Stimulated activated CD8-positive, alpha-beta memory T cell treated with anti-CD3 and anti-CD28 coated beads, Interleukin-12 subunit alpha, Interleukin-12 subunit beta, amount 100 ng/mL, for 24 hours (primary cell): ENCODE results near the gene EHMT1.

Experiments used
- DNase-seq: peaks from one replicate; pipeline ENCODE4 v3.0.0-alpha.2; 2020; ENCODE audit errors: extremely low read depth

EHMT1 gene

GRCh38 chr9:137646341-137646740 lies 27.5 kb downstream of the EHMT1 start:
- no peak for DNase-seq

GRCh38 chr9:137647096-137647714 lies 28.4 kb downstream of the EHMT1 start:
- no peak for DNase-seq

- DNase-seq, result no peak
Observed at GRCh38 chr9:137648396-137648795, 29.6 kb downstream of the EHMT1 start.

- no peak for DNase-seq
Observed at GRCh38 chr9:137649553-137649952, 30.7 kb downstream of the EHMT1 start.

GRCh38 chr9:137650259-137650658 lies 31.5 kb downstream of the EHMT1 start:
- DNase-seq, result no peak

- no peak for DNase-seq
Observed at GRCh38 chr9:137650779-137651178, 32.0 kb downstream of the EHMT1 start.

GRCh38 chr9:137656416-137656815 lies 37.6 kb downstream of the EHMT1 start:
- no peak for DNase-seq

GRCh38 chr9:137657606-137658005 lies 38.8 kb downstream of the EHMT1 start:
- no peak for DNase-seq

GRCh38 chr9:137658781-137659180 lies 40.0 kb downstream of the EHMT1 start:
- DNase-seq, result no peak

- DNase-seq, result no peak
Observed at GRCh38 chr9:137660144-137660543, 41.3 kb downstream of the EHMT1 start.

- DNase-seq, result no peak
Observed at GRCh38 chr9:137663584-137663983, 44.8 kb downstream of the EHMT1 start.

- DNase-seq, result no peak
Observed at GRCh38 chr9:137664676-137665075, 45.9 kb downstream of the EHMT1 start.

- no peak for DNase-seq
Observed at GRCh38 chr9:137665226-137665625, 46.4 kb downstream of the EHMT1 start.

- DNase-seq, result no peak
Observed at GRCh38 chr9:137665697-137666512, 47.1 kb downstream of the EHMT1 start.

- no peak for DNase-seq
Observed at GRCh38 chr9:137666513-137666822, 47.7 kb downstream of the EHMT1 start.

GRCh38 chr9:137666955-137667670 lies 48.3 kb downstream of the EHMT1 start:
- DNase-seq, result no peak

GRCh38 chr9:137668203-137668602 lies 49.4 kb downstream of the EHMT1 start:
- DNase-seq, result no peak

GRCh38 chr9:137669261-137669672 lies 50.5 kb downstream of the EHMT1 start:
- DNase-seq, result no peak

GRCh38 chr9:137670391-137671195 lies 51.8 kb downstream of the EHMT1 start:
- no peak for DNase-seq

- no peak for DNase-seq
Observed at GRCh38 chr9:137671196-137671538, 52.4 kb downstream of the EHMT1 start.

GRCh38 chr9:137671721-137672120 lies 52.9 kb downstream of the EHMT1 start:
- DNase-seq, result no peak
